SK-N-SH (cell line): ENCODE results near the gene UGT1A1. TPM values are rescaled to one million over a fixed set of nuclear protein-coding genes. Genes with fewer than 3 reads are reported as not detected.

Experiments used
- CTCF ChIA-PET: fragments of 300-600, 350-600 bp; formaldehyde crosslinking; extraction: SDS; loops from one replicate; lab custom pipeline; 2021; lab: Yijun Ruan, JAX
- POLR2A ChIA-PET: fragments of 350-600 bp; sonication (Branson Sonifier 250); formaldehyde crosslinking; extraction: SDS; loops from one replicate; lab custom pipeline; 2020; ENCODE audit warnings: antibody characterized with exemption, inconsistent platforms; lab: Yijun Ruan, JAX
- DNase-seq: peaks from one replicate; pipeline ENCODE4 v3.0.0; 2012
- H2AFZ ChIP-seq: fragments of 200-600 bp; sonication (generic); 2 replicates; pipeline ENCODE4 v1.8.1; 2016; ENCODE audit warnings: antibody characterized with exemption, mild to moderate bottlenecking, low read depth
- H3F3A ChIP-seq: fragments of 200-600 bp; sonication (generic); replicated peaks from 2 replicates; pipeline ENCODE3; 2016; ENCODE audit warnings: antibody characterized with exemption, mild to moderate bottlenecking; ENCODE audit not compliant: insufficient read depth
- H3K27ac ChIP-seq, 2 experiments: fragments of 200-500 bp in 1 of 2; fragments of 200-600 bp in 1 of 2; sonication (Bioruptor generic) in 1 of 2; sonication (generic), shearing (Covaris generic) in 1 of 2; 2 replicates each; pipeline versions ENCODE4 v1.5.1 to v1.6.1; 2014 to 2016; ENCODE audit warnings: low read depth in 2 of 2, inconsistent platforms in 1 of 2, low read length in 1 of 2, mild to moderate bottlenecking in 1 of 2, mixed read lengths in 1 of 2
- H3K27me3 ChIP-seq: fragments of 200-600 bp; sonication (generic), shearing (Covaris generic); 2 replicates; pipeline ENCODE4 v1.6.1; 2016; ENCODE audit warnings: mixed run types; ENCODE audit not compliant: insufficient read depth
- H3K36me3 ChIP-seq, 2 experiments: fragments of 200-500 bp in 1 of 2; fragments of 200-600 bp in 1 of 2; sonication (Bioruptor generic) in 1 of 2; sonication (generic) in 1 of 2; replicated peaks in 1 of 2; 2 replicates each; pipeline versions ENCODE3 to v1.5.1; 2014 to 2016; ENCODE audit warnings: low read length in 1 of 2, mild to moderate bottlenecking in 1 of 2; ENCODE audit not compliant: insufficient read depth in 2 of 2, control insufficient read depth in 1 of 2
- H3K4me1 ChIP-seq, 2 experiments: fragments of 200-500 bp in 1 of 2; fragments of 200-600 bp in 1 of 2; sonication (Bioruptor generic) in 1 of 2; sonication (generic), shearing (Covaris generic) in 1 of 2; 2 replicates each; pipeline versions ENCODE4 v1.5.1 to v1.6.1; 2014 to 2016; ENCODE audit warnings: low read depth in 1 of 2, low read length in 1 of 2, mixed run types in 1 of 2; ENCODE audit not compliant: insufficient read depth in 2 of 2, control insufficient read depth in 1 of 2
- H3K4me2 ChIP-seq: fragments of 200-600 bp; sonication (generic), shearing (Covaris generic); 2 replicates; pipeline ENCODE4 v1.6.1; 2017; ENCODE audit warnings: mixed run types
- H3K4me3 ChIP-seq, 2 experiments: fragments of 200-500 bp in 1 of 2; fragments of 200-600 bp in 1 of 2; sonication (Bioruptor generic) in 1 of 2; sonication (generic), shearing (Covaris generic) in 1 of 2; 2 replicates each; pipeline versions ENCODE4 v1.5.1 to v1.8.1; 2014 to 2016; ENCODE audit warnings: low read depth in 2 of 2, inconsistent platforms in 1 of 2, low read length in 1 of 2, mild to moderate bottlenecking in 1 of 2, mixed read lengths in 1 of 2, moderate library complexity in 1 of 2
- H3K79me2 ChIP-seq: fragments of 200-600 bp; sonication (generic); 2 replicates; pipeline ENCODE4 v1.8.1; 2017; ENCODE audit warnings: mild to moderate bottlenecking; ENCODE audit not compliant: insufficient read depth
- H3K9ac ChIP-seq: fragments of 200-600 bp; sonication (generic); 2 replicates; pipeline ENCODE4 v1.6.1; 2017; ENCODE audit warnings: mixed run types
- H3K9me2 ChIP-seq: fragments of 200-600 bp; sonication (generic); 2 replicates; pipeline ENCODE4 v1.6.1; 2017; ENCODE audit warnings: mixed run types
- H3K9me3 ChIP-seq: fragments of 200-600 bp; sonication (generic); 2 replicates; pipeline ENCODE4 v1.6.1; 2017; ENCODE audit warnings: mixed run types, mild to moderate bottlenecking, moderate library complexity
- H4K20me1 ChIP-seq: fragments of 200-600 bp; sonication (generic); 2 replicates; pipeline ENCODE4 v1.6.1; 2017; ENCODE audit warnings: mild to moderate bottlenecking, mixed run types; ENCODE audit not compliant: insufficient read depth
- CHD2 ChIP-seq: fragments of 150-350 bp; IDR thresholded peaks from 2 replicates; pipeline ENCODE4 v1.6.1; 2018; ENCODE audit warnings: low read length; ENCODE audit not compliant: partially characterized antibody
- CTCF ChIP-seq: fragments of 200-600 bp; sonication (generic); IDR thresholded peaks from 2 replicates; pipeline ENCODE4 v1.6.1; 2017; ENCODE audit warnings: antibody characterized with exemption, mild to moderate bottlenecking, moderate library complexity
- EP300 ChIP-seq, 2 experiments: IDR thresholded peaks; 2 replicates each; pipeline versions ENCODE4 v1.4.0 to v1.6.1; 2012; ENCODE audit warnings: borderline replicate concordance in 1 of 2, low read depth in 1 of 2, low read length in 1 of 2
- EZH2phosphoT487 ChIP-seq: fragments of 200-600 bp; sonication (generic); IDR thresholded peaks from 2 replicates; pipeline ENCODE4 v1.6.1; 2017; ENCODE audit warnings: low read depth, mixed run types, mild to moderate bottlenecking, antibody characterized with exemption, moderate library complexity, borderline replicate concordance
- FOSL2 ChIP-seq: IDR thresholded peaks from 2 replicates; pipeline ENCODE4 v1.4.0; 2012; ENCODE audit warnings: low read depth, mild to moderate bottlenecking, moderate library complexity, borderline replicate concordance
- FOXJ3 ChIP-seq: sonication (generic); formaldehyde crosslinking; IDR thresholded peaks from 2 replicates; pipeline ENCODE4 v1.5.1; 2020; ENCODE audit warnings: mild to moderate bottlenecking, missing genetic modification reagents
- MEF2A ChIP-seq: IDR thresholded peaks from 2 replicates; pipeline ENCODE4 v1.4.0; 2012; ENCODE audit warnings: low read depth, borderline replicate concordance
- POLR2AphosphoS5 ChIP-seq: IDR thresholded peaks from 2 replicates; pipeline ENCODE4 v1.6.1; 2012; ENCODE audit warnings: low read depth, low read length
- RAD21 ChIP-seq: IDR thresholded peaks from 2 replicates; pipeline ENCODE4 v1.6.1; 2012; ENCODE audit warnings: mild to moderate bottlenecking, low read length
- RCOR1 ChIP-seq: fragments of 150-350 bp; IDR thresholded peaks from 2 replicates; pipeline ENCODE4 v1.6.1; 2017; ENCODE audit warnings: antibody characterized with exemption, low read length
- REST ChIP-seq: IDR thresholded peaks from 2 replicates; pipeline ENCODE4 v1.6.1; 2012; ENCODE audit warnings: mild to moderate bottlenecking, low read depth, low read length, moderate library complexity
- SIN3A ChIP-seq: IDR thresholded peaks from 2 replicates; pipeline ENCODE4 v1.6.1; 2012; ENCODE audit warnings: low read depth, mild to moderate bottlenecking, low read length, moderate library complexity, borderline replicate concordance
- SMC3 ChIP-seq: IDR thresholded peaks from 2 replicates; pipeline ENCODE4 v1.6.1; 2012; ENCODE audit warnings: low read depth, low read length, improper control_type of control experiment
- USF1 ChIP-seq: IDR thresholded peaks from 2 replicates; pipeline ENCODE4 v1.4.0; 2012; ENCODE audit warnings: low read depth, borderline replicate concordance
- WGBS: methylation state at CpG from one replicate; pipeline ENCODE4 v1.1.6; 2017; ENCODE audit warnings: low lambda C conversion rate; 5-methylcytosine and 5-hydroxymethylcytosine counted together
- polyA plus RNA-seq, 3 experiments: library from polyadenylated mRNA; depleted of rRNA; stranded (reverse); fragments of >200 nt; gene quantifications; 2 replicates each; pipeline ENCODE4 v1.2.3, GENCODE V29; 2012

UGT1A1 gene
- not detected in 2 replicates for polyA plus RNA-seq (2012; rRNA removed)
- not detected in 2 replicates for polyA plus RNA-seq (2012; cell fraction: cytosol; rRNA removed)
- not detected in 2 replicates for polyA plus RNA-seq (2012; cell fraction: nucleus; rRNA removed)

GRCh38 chr2:233760043-233760442 is at the start of gene UGT1A1:
Gene UGT1A1 (plus strand): TSS chr2:233760270. CDS start chr2:233760288, 18 bp downstream.
- Histone ChIP-seq H3K36me3 (no peaks in the 10 kb centered on the region), H3K4me1 (no peaks in the 10 kb centered on the region), H3K9me2 (no peaks in the 10 kb centered on the region), H3K9me3 (no peaks in the 10 kb centered on the region), H3K79me2 (no peaks in the 10 kb centered on the region), H3K4me2 (no peak within 1 kb of the TSS), H3K27me3 (no peaks in the 10 kb centered on the region), H3F3A (no peaks in the 10 kb centered on the region), H3K27ac (no peak within 1 kb of the TSS), H3K9ac (no peak within 1 kb of the TSS), H4K20me1 (no peaks in the 10 kb centered on the region), H2AFZ (no peak within 1 kb of the TSS), H3K4me3 (no peak within 1 kb of the TSS)
- no peak for TF ChIP-seq CTCF
- WGBS = 83% methylated on average over 6 of the region's 6 CpGs
- POLR2A ChIA-PET = no interaction called here
- DNase-seq = no peak
- CTCF ChIA-PET = no interaction called here

GRCh38 chr2:233711312-233712008 is 48.6 kb upstream of the UGT1A1 start:
- peak; percentile 67 for DNase-seq
- Histone ChIP-seq H3K27me3 (no peaks in the 10 kb centered on the region), H3K36me3 (no peaks in the 10 kb centered on the region), H3F3A (peaks cover 2% of the 10 kb centered on the region), H4K20me1 (no peaks in the 10 kb centered on the region), H3K9me2 (no peaks in the 10 kb centered on the region), H3K27ac (no peak overlapping the region), H3K4me2 (no peak overlapping the region), H3K4me3 (peak overlapping the region in 1 of 2 experiments; percentile 1; a peak in 1 of 4 replicates), H2AFZ (no peak overlapping the region), H3K79me2 (no peaks in the 10 kb centered on the region), H3K9me3 (no peaks in the 10 kb centered on the region), H3K9ac (no peak overlapping the region), H3K4me1 (peaks cover 0 to 13% of the 10 kb centered on the region in 2 experiments; a peak in 2 of 4 replicates)
- WGBS = 4% methylated on average over 5 of the region's 11 CpGs
- CTCF ChIA-PET = interaction anchor here (0.5 to 2.4 kb wide), 23 partner anchors 10 to 826 kb away, joined by 3 to 12 read pairs (median 3); partner anchors contain the start of genes UGT1A3 and USP40
- TF ChIP-seq USF1 (no peak), SIN3A (no peak), REST (peak; percentile 60; the same call in 1 of the 2 replicates), RAD21 (peak; percentile 82), CTCF (peak; percentile 89), FOXJ3 (CRISPR knock-in tag) (no peak), EZH2phosphoT487 (no peak), SMC3 (peak; percentile 80), EP300 (IDR thresholded peaks at IDR 0.05; ENCODE audit: borderline replicate concordance in 1 of 2, low read depth in 1 of 2, low read length in 1 of 2) (no peak), RCOR1 (no peak), POLR2AphosphoS5 (no peak), CHD2 (no peak), MEF2A (no peak), FOSL2 (no peak)
- POLR2A ChIA-PET = no interaction called here
